Measurements from ENCODE around the gene SH2B2. TPM values are rescaled to one million over a fixed set of nuclear protein-coding genes. Genes with fewer than 3 reads are reported as not detected.

SH2B2 gene
- total RNA-seq, 4 donors from 2014 or later = 3.3 to 7.5 (median 3.7) TPM

- TF ChIP-seq CTCF (IDR thresholded peaks at IDR 0.05; ENCODE audit: low read depth) = no peak
Observed at GRCh38 chr7:102258073-102258748, 28.5 kb upstream of the SH2B2 start.

- TF ChIP-seq CTCF (IDR thresholded peaks at IDR 0.05; ENCODE audit: low read depth) = no peak
Observed at GRCh38 chr7:102258749-102259107, 27.9 kb upstream of the SH2B2 start.

- TF ChIP-seq CTCF (IDR thresholded peaks at IDR 0.05; ENCODE audit: low read depth) = no peak
Observed at GRCh38 chr7:102260856-102261255, 25.8 kb upstream of the SH2B2 start.

GRCh38 chr7:102261451-102261850 lies 25.2 kb upstream of the SH2B2 start:
- TF ChIP-seq CTCF (IDR thresholded peaks at IDR 0.05; ENCODE audit: low read depth) = no peak

- no peak for TF ChIP-seq CTCF (IDR thresholded peaks at IDR 0.05; ENCODE audit: low read depth)
Observed at GRCh38 chr7:102262546-102262945, 24.1 kb upstream of the SH2B2 start.

GRCh38 chr7:102264367-102264891 lies 22.2 kb upstream of the SH2B2 start:
- TF ChIP-seq CTCF (IDR thresholded peaks at IDR 0.05; ENCODE audit: low read depth) = no peak

GRCh38 chr7:102266541-102266940 lies 20.1 kb upstream of the SH2B2 start:
- TF ChIP-seq CTCF (IDR thresholded peaks at IDR 0.05; ENCODE audit: low read depth) = no peak

Data from subcutaneous adipose tissue (tissue), 4 donors.